ENCODE data around the gene TMEM53. TPM values are rescaled to one million over a fixed set of nuclear protein-coding genes. Genes with fewer than 3 reads are reported as not detected.

TMEM53 gene
- polyA plus RNA-seq, 1 of the 3 experiments (the other 2 are of a cell fraction), result 14.9 TPM

GRCh38 chr1:44613941-44614340 is 60.3 kb downstream of the TMEM53 start:
- Histone ChIP-seq H3F3A (replicated peaks; ENCODE audit: insufficient read depth) (peaks cover 9% of the 10 kb centered on the region), H3K9me2 (no peaks in the 10 kb centered on the region), H3K4me3 (ENCODE audit: low read depth in 2 of 2, low read length in 1 of 2) (no peak overlapping the region), H3K4me1 (ENCODE audit: control insufficient read depth in 1 of 2, insufficient read depth in 2 of 2, low read depth in 1 of 2, low read length in 1 of 2) (peaks cover 9 to 12% of the 10 kb centered on the region in 2 experiments; a peak in 3 of 4 replicates), H3K4me2 (no peak overlapping the region), H2AFZ (ENCODE audit: low read depth) (no peak overlapping the region), H3K36me3 (replicated peaks in 1 of 2; ENCODE audit: control insufficient read depth in 1 of 2, insufficient read depth in 2 of 2, low read length in 1 of 2) (no peaks in the 10 kb centered on the region), H3K27me3 (ENCODE audit: insufficient read depth) (no peaks in the 10 kb centered on the region), H3K9ac (no peak overlapping the region), H3K79me2 (ENCODE audit: insufficient read depth) (peaks cover 6% of the 10 kb centered on the region; the same call in 1 of the 2 replicates), H3K9me3 (no peaks in the 10 kb centered on the region), H4K20me1 (ENCODE audit: insufficient read depth) (no peaks in the 10 kb centered on the region), H3K27ac (ENCODE audit: low read depth in 2 of 2, low read length in 1 of 2) (no peak overlapping the region)
- POLR2A ChIA-PET, result no interaction called here
- TF ChIP-seq USF1 (IDR thresholded peaks at IDR 0.05; ENCODE audit: borderline replicate concordance, low read depth) (no peak), CTCF (IDR thresholded peaks at IDR 0.05) (no peak), YY1 (IDR thresholded peaks at IDR 0.05; ENCODE audit: low read depth) (no peak), ELF1 (IDR thresholded peaks at IDR 0.05) (no peak), EP300 (IDR thresholded peaks at IDR 0.05; ENCODE audit: borderline replicate concordance in 1 of 2, low read depth in 1 of 2, low read length in 1 of 2) (no peak), MAX (IDR thresholded peaks at IDR 0.05; ENCODE audit: low read depth) (no peak), NRF1 (IDR thresholded peaks at IDR 0.05; ENCODE audit: low read depth, low read length) (no peak), TEAD4 (IDR thresholded peaks at IDR 0.05; ENCODE audit: borderline replicate concordance, insufficient read depth) (no peak), SMC3 (IDR thresholded peaks at IDR 0.05; ENCODE audit: low read depth, low read length) (no peak), ZBTB33 (IDR thresholded peaks at IDR 0.05; ENCODE audit: borderline replicate concordance, low read depth) (no peak), EZH2phosphoT487 (IDR thresholded peaks at IDR 0.05; ENCODE audit: borderline replicate concordance, low read depth) (no peak), JUND (IDR thresholded peaks at IDR 0.05) (no peak), TAF1 (IDR thresholded peaks at IDR 0.05; ENCODE audit: borderline replicate concordance, low read depth, low read length) (no peak), RFX5 (IDR thresholded peaks at IDR 0.05; ENCODE audit: low read length) (no peak), FOSL2 (IDR thresholded peaks at IDR 0.05; ENCODE audit: borderline replicate concordance, low read depth) (no peak), NFIC (IDR thresholded peaks at IDR 0.05; ENCODE audit: borderline replicate concordance) (no peak), RAD21 (IDR thresholded peaks at IDR 0.05; ENCODE audit: low read length) (no peak)
- CTCF ChIA-PET, result interaction anchor here (1.0 to 4.3 kb wide), 2 partner anchors 19 to 38 kb away, joined by 3 to 33 read pairs; no protein-coding TSS in a partner anchor
- 77% methylated on average over 6 of the region's 6 CpGs for WGBS (ENCODE audit: low lambda C conversion rate)
- DNase-seq, result no peak
